ENCODE data around the gene GPR4. TPM values are rescaled to one million over a fixed set of nuclear protein-coding genes. Genes with fewer than 3 reads are reported as not detected.

The GPR4 gene
- polyA plus RNA-seq, 1 of the 3 experiments (the other 2 are of a cell fraction): 0.69 TPM

DNA sequence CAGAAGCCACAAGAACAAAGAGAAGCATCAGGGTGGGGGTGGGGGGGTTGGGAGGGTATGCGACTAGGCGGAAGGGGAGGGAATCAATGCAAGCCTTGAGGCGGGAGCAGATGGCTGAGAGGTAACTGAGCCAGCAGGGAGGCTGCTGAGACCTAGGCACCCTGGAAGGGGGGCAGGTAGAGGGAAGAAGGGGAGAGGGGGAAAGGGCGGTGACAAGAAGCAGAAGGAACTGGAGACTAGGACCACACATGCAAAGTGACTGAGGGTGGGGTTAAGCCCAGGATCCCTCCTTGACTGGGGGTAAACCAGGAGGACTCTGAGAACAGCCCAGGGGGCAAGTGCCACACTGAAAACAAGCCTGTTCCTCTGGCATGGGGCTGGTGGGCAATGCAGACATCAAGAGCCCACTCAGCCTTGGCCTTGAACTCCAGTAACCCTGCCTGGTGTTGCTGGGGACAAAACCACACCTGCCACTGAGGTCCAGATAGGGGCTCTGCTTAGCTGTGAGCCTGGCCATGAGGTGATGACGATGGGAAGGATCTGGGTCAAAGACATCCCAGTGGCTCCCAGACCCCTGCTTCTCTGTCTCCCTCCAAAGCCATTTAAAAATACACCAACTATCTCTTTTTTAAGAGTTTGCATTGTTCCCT, 37.8 kb downstream of the GPR4 start:
- H3K27me3 ChIP-seq (ENCODE audit: insufficient read depth): no peaks in the 10 kb centered on the region
- no peak overlapping the region for H3K4me2 ChIP-seq
- peaks cover 24% of the 10 kb centered on the region for H3K79me2 ChIP-seq (ENCODE audit: insufficient read depth)
- peaks cover 0 to 5% of the 10 kb centered on the region in 2 experiments; a peak in 1 of 4 replicates for H3K4me1 ChIP-seq (ENCODE audit: control insufficient read depth in 1 of 2, insufficient read depth in 2 of 2, low read depth in 1 of 2, low read length in 1 of 2)
- H2AFZ ChIP-seq (ENCODE audit: low read depth): no peak overlapping the region
- ChIA-PET CTCF (interaction anchor here (1.2 to 1.6 kb wide), 2 partner anchors 14 to 79 kb away, joined by 3 to 5 read pairs; no protein-coding TSS in a partner anchor), POLR2A (no interaction called here)
- H3K27ac ChIP-seq (ENCODE audit: low read depth in 2 of 2, low read length in 1 of 2): no peak overlapping the region
- no peaks in the 10 kb centered on the region for H4K20me1 ChIP-seq (ENCODE audit: insufficient read depth)
- no peak overlapping the region for H3K9ac ChIP-seq
- H3K36me3 ChIP-seq (replicated peaks in 1 of 2; ENCODE audit: control insufficient read depth in 1 of 2, insufficient read depth in 2 of 2, low read length in 1 of 2): no peaks in the 10 kb centered on the region
- H3F3A ChIP-seq (replicated peaks; ENCODE audit: insufficient read depth): peaks cover 5% of the 10 kb centered on the region
- no peak overlapping the region for H3K4me3 ChIP-seq (ENCODE audit: low read depth in 2 of 2, low read length in 1 of 2)
- no peaks in the 10 kb centered on the region for H3K9me3 ChIP-seq
- TF ChIP-seq MEF2A (IDR thresholded peaks at IDR 0.05; ENCODE audit: borderline replicate concordance, low read depth) (no peak), MAX (IDR thresholded peaks at IDR 0.05; ENCODE audit: low read depth) (no peak)
- 94% methylated on average over 5 of the region's 5 CpGs for WGBS (ENCODE audit: low lambda C conversion rate)
- no peaks in the 10 kb centered on the region for H3K9me2 ChIP-seq
- DNase-seq: no peak

GRCh38 chr19:45560686-45561085, 41.3 kb downstream of the GPR4 start:
- TF ChIP-seq CHD2 (IDR thresholded peaks at IDR 0.05; ENCODE audit: low read length, partially characterized antibody): no peak
- no peak for TF ChIP-seq ZBTB33 (IDR thresholded peaks at IDR 0.05; ENCODE audit: borderline replicate concordance, low read depth)
- TF ChIP-seq NRF1 (IDR thresholded peaks at IDR 0.05; ENCODE audit: low read depth, low read length): no peak
- TF ChIP-seq JUND (IDR thresholded peaks at IDR 0.05): no peak
- no peak for TF ChIP-seq MEF2A (IDR thresholded peaks at IDR 0.05; ENCODE audit: borderline replicate concordance, low read depth)
- no peak for TF ChIP-seq PBX3 (IDR thresholded peaks at IDR 0.05)
- TF ChIP-seq, protein P1, sequence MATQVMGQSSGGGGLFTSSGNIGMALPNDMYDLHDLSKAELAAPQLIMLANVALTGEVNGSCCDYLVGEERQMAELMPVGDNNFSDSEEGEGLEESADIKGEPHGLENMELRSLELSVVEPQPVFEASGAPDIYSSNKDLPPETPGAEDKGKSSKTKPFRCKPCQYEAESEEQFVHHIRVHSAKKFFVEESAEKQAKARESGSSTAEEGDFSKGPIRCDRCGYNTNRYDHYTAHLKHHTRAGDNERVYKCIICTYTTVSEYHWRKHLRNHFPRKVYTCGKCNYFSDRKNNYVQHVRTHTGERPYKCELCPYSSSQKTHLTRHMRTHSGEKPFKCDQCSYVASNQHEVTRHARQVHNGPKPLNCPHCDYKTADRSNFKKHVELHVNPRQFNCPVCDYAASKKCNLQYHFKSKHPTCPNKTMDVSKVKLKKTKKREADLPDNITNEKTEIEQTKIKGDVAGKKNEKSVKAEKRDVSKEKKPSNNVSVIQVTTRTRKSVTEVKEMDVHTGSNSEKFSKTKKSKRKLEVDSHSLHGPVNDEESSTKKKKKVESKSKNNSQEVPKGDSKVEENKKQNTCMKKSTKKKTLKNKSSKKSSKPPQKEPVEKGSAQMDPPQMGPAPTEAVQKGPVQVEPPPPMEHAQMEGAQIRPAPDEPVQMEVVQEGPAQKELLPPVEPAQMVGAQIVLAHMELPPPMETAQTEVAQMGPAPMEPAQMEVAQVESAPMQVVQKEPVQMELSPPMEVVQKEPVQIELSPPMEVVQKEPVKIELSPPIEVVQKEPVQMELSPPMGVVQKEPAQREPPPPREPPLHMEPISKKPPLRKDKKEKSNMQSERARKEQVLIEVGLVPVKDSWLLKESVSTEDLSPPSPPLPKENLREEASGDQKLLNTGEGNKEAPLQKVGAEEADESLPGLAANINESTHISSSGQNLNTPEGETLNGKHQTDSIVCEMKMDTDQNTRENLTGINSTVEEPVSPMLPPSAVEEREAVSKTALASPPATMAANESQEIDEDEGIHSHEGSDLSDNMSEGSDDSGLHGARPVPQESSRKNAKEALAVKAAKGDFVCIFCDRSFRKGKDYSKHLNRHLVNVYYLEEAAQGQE (IDR thresholded peaks at IDR 0.05; ENCODE audit: low read depth, low read length): no peak
- TF ChIP-seq SIN3A (IDR thresholded peaks at IDR 0.05; ENCODE audit: borderline replicate concordance, low read depth, low read length): no peak
- Histone ChIP-seq H3K9me3 (no peaks in the 10 kb centered on the region), H3K4me1 (ENCODE audit: control insufficient read depth in 1 of 2, insufficient read depth in 2 of 2, low read depth in 1 of 2, low read length in 1 of 2) (no peaks in the 10 kb centered on the region), H4K20me1 (ENCODE audit: insufficient read depth) (peaks cover 7% of the 10 kb centered on the region; the same call in 1 of the 2 replicates), H3K9me2 (no peaks in the 10 kb centered on the region), H3K27ac (ENCODE audit: low read depth in 2 of 2, low read length in 1 of 2) (no peak overlapping the region), H3K36me3 (replicated peaks in 1 of 2; ENCODE audit: control insufficient read depth in 1 of 2, insufficient read depth in 2 of 2, low read length in 1 of 2) (no peaks in the 10 kb centered on the region), H3K79me2 (ENCODE audit: insufficient read depth) (peaks cover 15% of the 10 kb centered on the region), H2AFZ (ENCODE audit: low read depth) (no peak overlapping the region), H3K9ac (no peak overlapping the region), H3K27me3 (ENCODE audit: insufficient read depth) (no peaks in the 10 kb centered on the region), H3F3A (replicated peaks; ENCODE audit: insufficient read depth) (peaks cover 4% of the 10 kb centered on the region), H3K4me3 (ENCODE audit: low read depth in 2 of 2, low read length in 1 of 2) (no peak overlapping the region), H3K4me2 (no peak overlapping the region)
- no peak for DNase-seq
- ChIA-PET CTCF (no interaction called here), POLR2A (no interaction called here)
- whole genome bisulfite sequencing (ENCODE audit: low lambda C conversion rate): 91% methylated on average over 11 of the region's 11 CpGs
